GM23338 (cell line): ENCODE results near the gene IFT88. TPM values are rescaled to one million over a fixed set of nuclear protein-coding genes. Genes with fewer than 3 reads are reported as not detected.

Source experiments
- ATAC-seq: fragments of 200-7000 bp; cut with Tn5 transposase; 3 replicates; pipeline ENCODE4 v1.9.1; 2020
- DNase-seq: peaks from one replicate; pipeline ENCODE4 v3.0.0-alpha.2; 2015; ENCODE audit warnings: low spot score
- H2AFZ ChIP-seq: fragments of 200-600 bp; sonication (generic); 2 replicates; pipeline ENCODE4 v1.8.0; 2016; ENCODE audit warnings: antibody characterized with exemption, mild to moderate bottlenecking, moderate library complexity
- H3F3A ChIP-seq: fragments of 200-600 bp; sonication (generic); replicated peaks from 2 replicates; pipeline ENCODE4 v1.8.0; 2017; ENCODE audit warnings: antibody characterized with exemption, mixed run types, low read depth
- H3K27ac ChIP-seq: fragments of 200-600 bp; sonication (generic); 2 replicates; pipeline ENCODE4 v1.6.1; 2016; ENCODE audit warnings: low read depth
- H3K27me3 ChIP-seq: fragments of 200-600 bp; sonication (generic); 2 replicates; pipeline ENCODE4 v1.8.0; 2016; ENCODE audit warnings: mild to moderate bottlenecking, mixed run types, moderate library complexity; ENCODE audit not compliant: insufficient read depth
- H3K36me3 ChIP-seq: fragments of 200-600 bp; sonication (generic); 2 replicates; pipeline ENCODE4 v1.8.0; 2016; ENCODE audit warnings: mild to moderate bottlenecking; ENCODE audit not compliant: insufficient read depth
- H3K4me1 ChIP-seq: fragments of 200-600 bp; sonication (generic); 2 replicates; pipeline ENCODE4 v1.8.0; 2016; ENCODE audit warnings: mild to moderate bottlenecking, moderate library complexity; ENCODE audit not compliant: insufficient read depth
- H3K4me2 ChIP-seq: fragments of 200-600 bp; sonication (generic); 2 replicates; pipeline ENCODE4 v1.7.1; 2017; ENCODE audit warnings: mixed run types
- H3K4me3 ChIP-seq: fragments of 200-600 bp; sonication (generic); 2 replicates; pipeline ENCODE4 v1.6.1; 2016; ENCODE audit warnings: mixed run types
- H3K79me2 ChIP-seq: fragments of 200-600 bp; sonication (generic); replicated peaks from 2 replicates; pipeline ENCODE4 v1.8.0; 2017; ENCODE audit warnings: mild to moderate bottlenecking; ENCODE audit not compliant: insufficient read depth
- H3K9me2 ChIP-seq: fragments of 200-600 bp; sonication (generic); 2 replicates; pipeline ENCODE4 v1.8.0; 2017; ENCODE audit not compliant: insufficient read depth
- H4K20me1 ChIP-seq: fragments of 200-600 bp; sonication (generic); replicated peaks from 2 replicates; pipeline ENCODE4 v1.8.0; 2017; ENCODE audit warnings: mild to moderate bottlenecking; ENCODE audit not compliant: insufficient read depth
- H3K27ac Mint-ChIP-seq: 2 replicates; pipeline ENCODE4 v1.8.0; 2020; ENCODE audit warnings: inconsistent platforms, mild to moderate bottlenecking, moderate library complexity, mixed read lengths
- H3K27me3 Mint-ChIP-seq: 3 replicates; pipeline ENCODE4 v1.8.0; 2022; ENCODE audit warnings: low read depth, mild to moderate bottlenecking, moderate library complexity, mixed read lengths, inconsistent platforms; ENCODE audit not compliant: insufficient read depth, poor library complexity
- H3K36me3 Mint-ChIP-seq: 3 replicates; pipeline ENCODE4 v1.8.0; 2021; ENCODE audit warnings: low read depth, mild to moderate bottlenecking, inconsistent platforms, moderate library complexity, mixed read lengths
- H3K4me1 Mint-ChIP-seq: 3 replicates; pipeline ENCODE4 v1.8.0; 2020; ENCODE audit warnings: mild to moderate bottlenecking, inconsistent platforms, mixed read lengths
- H3K4me3 Mint-ChIP-seq: 3 replicates; pipeline ENCODE4 v1.8.0; 2021; ENCODE audit warnings: moderate library complexity, mild to moderate bottlenecking, inconsistent platforms, mixed read lengths
- H3K9me3 Mint-ChIP-seq: 3 replicates; pipeline ENCODE4 v1.8.0; 2020; ENCODE audit warnings: moderate library complexity, mild to moderate bottlenecking, inconsistent platforms, mixed read lengths
- CREB1 ChIP-seq: fragments of 250-450 bp; sonication (Bioruptor Pico); IDR thresholded peaks from 2 replicates; pipeline ENCODE4 v1.5.0; 2020; ENCODE audit warnings: low read depth, mild to moderate bottlenecking, moderate library complexity
- CTCF ChIP-seq, 2 experiments: fragments of 200-600 bp in 1 of 2; sonication (generic) in 1 of 2; conservative IDR thresholded peaks; 2 replicates each; pipeline versions ENCODE4 v1.5.1 to v1.6.1; 2016 to 2017; ENCODE audit warnings: antibody characterized with exemption in 2 of 2, low read depth in 2 of 2, mild to moderate bottlenecking in 2 of 2, moderate library complexity in 1 of 2
- ETS1 ChIP-seq: IDR thresholded peaks from 2 replicates; pipeline ENCODE4 v1.6.1; 2016; ENCODE audit warnings: antibody characterized with exemption
- EZH2phosphoT487 ChIP-seq: fragments of 200-600 bp; sonication (generic); IDR thresholded peaks from one replicate; pipeline ENCODE4 v1.8.1; 2018; ENCODE audit warnings: antibody characterized with exemption; ENCODE audit not compliant: unreplicated experiment
- JUNB ChIP-seq: IDR thresholded peaks from one replicate; pipeline ENCODE4 v1.6.1; 2016; ENCODE audit warnings: antibody characterized with exemption; ENCODE audit not compliant: unreplicated experiment
- NANOG ChIP-seq: IDR thresholded peaks from 2 replicates; pipeline ENCODE4 v1.6.1; 2016; ENCODE audit warnings: antibody characterized with exemption, borderline replicate concordance
- REST ChIP-seq: IDR thresholded peaks from one replicate; pipeline ENCODE4 v1.6.1; 2018; ENCODE audit warnings: antibody characterized with exemption; ENCODE audit not compliant: unreplicated experiment
- STAT1 ChIP-seq: IDR thresholded peaks from one replicate; pipeline ENCODE4 v1.6.1; 2016; ENCODE audit warnings: antibody characterized with exemption; ENCODE audit not compliant: unreplicated experiment
- ZNF114 ChIP-seq: fragments of 250-450 bp; sonication (Bioruptor Pico); IDR thresholded peaks from 2 replicates; pipeline ENCODE4 v1.5.0; 2020; ENCODE audit warnings: mild to moderate bottlenecking, moderate library complexity
- ZNF331 ChIP-seq: fragments of 250-450 bp; sonication (Bioruptor Pico); IDR thresholded peaks from 2 replicates; pipeline ENCODE4 v1.5.0; 2020; ENCODE audit warnings: low read depth, mild to moderate bottlenecking, moderate library complexity
- polyA plus RNA-seq: library from polyadenylated mRNA; unstranded; fragments of >200 nt; fragmentation: Nextera tagmentation; extraction: Ambion mirVana; gene quantifications from 2 replicates; pipeline ENCODE4 v1.2.1, GENCODE V29; 2016
- total RNA-seq: library from RNA; depleted of rRNA; stranded (reverse); fragments of >200 nt; shearing (Covaris generic); gene quantifications from 2 replicates; pipeline ENCODE4 v1.2.3, GENCODE V29; 2014

IFT88 gene
- total and polyA plus RNA-seq, 2 experiments from 2014 or later, result 8.2 to 8.7 TPM

GRCh38 chr13:20566468-20566897 is 474 bp upstream of the IFT88 start (continued):
- TF ChIP-seq REST, result no peak

- H4K20me1 ChIP-seq, result no peaks in the 10 kb centered on the region
- H3K79me2 ChIP-seq, result 0 out of 2 replicates have a peak, but pooled peaks cover 3% of the 10 kb centered on the region
- H3F3A ChIP-seq, result peaks cover 5% of the 10 kb centered on the region; the same call in 1 of the 2 replicates
- no peaks in the 10 kb centered on the region; the same call in 1 of the 2 replicates for H3K36me3 ChIP-seq
- peaks cover 31% of the 10 kb centered on the region for H3K9me3 Mint-ChIP-seq
- peak overlapping the region; percentile 88 for H3K27ac ChIP-seq
- DNase-seq, result no peak
- peak overlapping the region; percentile 97 for H2AFZ ChIP-seq
- peaks cover 6% of the 10 kb centered on the region; the same call in 1 of the 2 replicates for H3K4me1 ChIP-seq
- H3K27me3 Mint-ChIP-seq, result peaks cover 10% of the 10 kb centered on the region
- H3K27me3 ChIP-seq, result no peaks in the 10 kb centered on the region
- no peak for ATAC-seq
- TF ChIP-seq ETS1 (no peak), NANOG (no peak), EZH2phosphoT487 (no peak), ZNF331 (CRISPR knock-in tag) (no peak), CREB1 (no peak), ZNF114 (CRISPR knock-in tag) (no peak), CTCF (conservative IDR thresholded peaks at IDR 0.05; ENCODE audit: low read depth in 2 of 2) (no peak), REST (no peak), JUNB (no peak), STAT1 (no peak)
- peaks cover 26% of the 10 kb centered on the region for H3K36me3 Mint-ChIP-seq
- peak overlapping the region; percentile 83; the same call in 1 of the 2 replicates for H3K27ac Mint-ChIP-seq
- H3K4me2 ChIP-seq, result peak overlapping the region; percentile 89
- H3K4me1 Mint-ChIP-seq, result peaks cover 6% of the 10 kb centered on the region
- H3K9me2 ChIP-seq, result no peaks in the 10 kb centered on the region; the same call in 1 of the 2 replicates
- peak overlapping the region; percentile 93 for H3K4me3 ChIP-seq
- peak overlapping the region; percentile 83 for H3K4me3 Mint-ChIP-seq
Measured at GRCh38 chr13:20567881-20568528, 1.0 kb downstream of the IFT88 start.
